GM12878 (cell line): ENCODE results near the gene TMEM252. TPM values are rescaled to one million over a fixed set of nuclear protein-coding genes. Genes with fewer than 3 reads are reported as not detected.

Experiments used
- ATAC-seq: fragments of 200-7000 bp; cut with Tn5 transposase; 3 replicates; pipeline ENCODE4 v1.9.1; 2020; ENCODE audit warnings: mild to moderate bottlenecking, moderate library complexity
- BruUV-seq: library from RNA; stranded (reverse); fragments of 400-500 nt; replicated peaks from 2 replicates; lab custom pipeline; 2021; lab: Mats Ljungman, UMichigan
- CTCF ChIA-PET: fragments of 300-600 bp; sonication (Branson Sonifier 250); formaldehyde crosslinking; extraction: SDS; loops from one replicate; lab custom pipeline; 2021; ENCODE audit warnings: inconsistent platforms; lab: Yijun Ruan, JAX
- POLR2A ChIA-PET: fragments of 350-600 bp; formaldehyde crosslinking; extraction: SDS; loops from one replicate; lab custom pipeline; 2021; ENCODE audit warnings: inconsistent platforms; lab: Charles Lee
- RAD21 ChIA-PET: fragments of 300-600 bp; sonication (Branson Sonifier 250); formaldehyde crosslinking; loops from one replicate; lab custom pipeline; 2023; ENCODE audit warnings: antibody characterized with exemption; ENCODE audit not compliant: unreplicated experiment; lab: Charles Lee
- SMC1A ChIA-PET: fragments of 300-600 bp; sonication (Branson Sonifier 250); formaldehyde crosslinking; loops from one replicate; lab custom pipeline; 2023; ENCODE audit not compliant: unreplicated experiment, uncharacterized antibody; lab: Charles Lee
- DNase-seq: peaks from one replicate; pipeline ENCODE4 v3.0.0-alpha.2; 2011; ENCODE audit warnings: low read depth, low spot score
- FAIRE-seq: peaks from 3 replicates; lab custom pipeline; 2011; peaks lifted over from hg19 to GRCh38; lab: Jason Lieb, UNC
- H2AFZ ChIP-seq: 2 replicates; pipeline ENCODE4 v1.6.0; 2011; ENCODE audit warnings: low read depth, low read length, control low read depth; ENCODE audit not compliant: control insufficient read depth
- H3K27ac ChIP-seq: 2 replicates; pipeline ENCODE4 v1.5.1; 2011; ENCODE audit warnings: control low read depth; ENCODE audit not compliant: control insufficient read depth, insufficient read depth
- H3K27me3 ChIP-seq, 2 experiments: replicated peaks in 1 of 2; 2 replicates each; pipeline versions ENCODE4 v1.6.0 to v1.6.1; 2011; ENCODE audit warnings: low read length in 1 of 2; ENCODE audit not compliant: control insufficient read depth in 2 of 2, insufficient read depth in 2 of 2
- H3K36me3 ChIP-seq, 2 experiments: 2 replicates each; pipeline ENCODE4 v1.5.1; 2011; ENCODE audit warnings: low read length in 1 of 2; ENCODE audit not compliant: control insufficient read depth in 2 of 2, insufficient read depth in 2 of 2
- H3K4me1 ChIP-seq: 2 replicates; pipeline ENCODE4 v1.6.1; 2011; ENCODE audit warnings: mild to moderate bottlenecking, low read length, moderate library complexity, mixed read lengths; ENCODE audit not compliant: control insufficient read depth, insufficient read depth
- H3K4me2 ChIP-seq: 2 replicates; pipeline ENCODE4 v1.6.0; 2011; ENCODE audit warnings: control low read depth; ENCODE audit not compliant: control insufficient read depth, insufficient read depth
- H3K4me3 ChIP-seq: fragments of 200-600 bp; sonication (generic); 2 replicates; pipeline ENCODE4 v1.5.1; 2016
- H3K79me2 ChIP-seq: 2 replicates; pipeline ENCODE4 v1.6.0; 2011; ENCODE audit warnings: low read length; ENCODE audit not compliant: control insufficient read depth, insufficient read depth
- H3K9ac ChIP-seq: 2 replicates; pipeline ENCODE4 v1.8.0; 2011; ENCODE audit warnings: low read length, control low read depth, mixed read lengths; ENCODE audit not compliant: control insufficient read depth, insufficient read depth
- H3K9me3 ChIP-seq: replicated peaks from 3 replicates; pipeline ENCODE4 v1.5.1; 2011; ENCODE audit warnings: mild to moderate bottlenecking, low read length; ENCODE audit not compliant: control insufficient read depth, insufficient read depth
- H4K20me1 ChIP-seq: 2 replicates; pipeline ENCODE4 v1.6.0; 2011; ENCODE audit not compliant: control insufficient read depth, insufficient read depth
- BRCA1 ChIP-seq: IDR thresholded peaks from 2 replicates; pipeline ENCODE4 v1.6.1; 2011; ENCODE audit warnings: low read depth, low read length, improper control_type of control experiment
- HDGF ChIP-seq: fragments of 450-650 bp; IDR thresholded peaks from 2 replicates; pipeline ENCODE4 v1.6.1; 2016; ENCODE audit warnings: antibody characterized with exemption
- NFIC ChIP-seq: IDR thresholded peaks from 2 replicates; pipeline ENCODE4 v1.6.1; 2012; ENCODE audit warnings: low read depth, mild to moderate bottlenecking, inconsistent platforms, low read length, moderate library complexity
- RBBP5 ChIP-seq: fragments of 200-600 bp; sonication (generic); conservative IDR thresholded peaks from 2 replicates; pipeline ENCODE4 v1.6.1; 2016
- SMAD5 ChIP-seq: IDR thresholded peaks from 2 replicates; pipeline ENCODE4 v1.6.1; 2016; ENCODE audit warnings: antibody characterized with exemption, low read depth
- STAT3 ChIP-seq: IDR thresholded peaks from 2 replicates; pipeline ENCODE4 v1.6.1; 2011; ENCODE audit warnings: low read depth, low read length, improper control_type of control experiment
- TCF12 ChIP-seq: IDR thresholded peaks from 2 replicates; pipeline ENCODE4 v1.6.1; 2011; ENCODE audit warnings: low read depth, mild to moderate bottlenecking, low read length
- ZNF207 ChIP-seq: fragments of 450-650 bp; IDR thresholded peaks from 2 replicates; pipeline ENCODE4 v1.6.1; 2014; ENCODE audit warnings: antibody characterized with exemption, mild to moderate bottlenecking, borderline replicate concordance
- ZNF622 ChIP-seq: fragments of 450-650 bp; IDR thresholded peaks from 2 replicates; pipeline ENCODE4 v1.6.1; 2017; ENCODE audit warnings: mild to moderate bottlenecking, inconsistent platforms
- ZZZ3 ChIP-seq: IDR thresholded peaks from 2 replicates; pipeline ENCODE4 v1.6.1; 2011; ENCODE audit warnings: low read depth; ENCODE audit not compliant: control insufficient read depth, insufficient read length
- WGBS: methylation state at CpG from one replicate; pipeline ENCODE4 v1.1.6; 2016; ENCODE audit warnings: low lambda C conversion rate; ENCODE audit not compliant: insufficient replicate concordance, insufficient coverage; ENCODE audit errors: missing lambda C conversion rate; 5-methylcytosine and 5-hydroxymethylcytosine counted together
- in situ Hi-C: fragments of 300-500 bp; cut with MboI; formaldehyde crosslinking; loops from 9 replicates; pipeline ENCODE4 v1.14.3; 2018; ENCODE audit warnings: mixed read lengths
- intact Hi-C: fragments of 100-400 bp; cut with micrococcal nuclease; formaldehyde crosslinking; loops from one replicate; pipeline ENCODE4 v1.14.2; 2022; ENCODE audit not compliant: unreplicated experiment
- polyA plus RNA-seq, 11 experiments: library from polyadenylated mRNA; depleted of rRNA in 4 of 11; unstranded in 6 of 11; stranded (reverse) in 5 of 11; fragments of >200 nt; fragmentation: Nextera tagmentation in 4 of 11; fragmentation: Illumina TruSeq in 1 of 11; extraction: Ambion mirVana in 4 of 11; extraction: Trizol in 1 of 11; gene quantifications; 1 replicate in 1 of 11; 2 replicates in 10 of 11; pipeline versions ENCODE4 v1.2.1 to v1.2.3, GENCODE V29; 2011 to 2016; ENCODE audit warnings: inconsistent platforms in 2 of 11, missing spikeins in 2 of 11, low read depth in 1 of 11
- total RNA-seq, 4 experiments: library from RNA; depleted of rRNA in 3 of 4; stranded (reverse); fragments of >200 nt in 3 of 4; fragmentation: Illumina TruSeq in 1 of 4; extraction: Trizol in 1 of 4; gene quantifications; 2 replicates each; pipeline versions ENCODE4 v1.2.1 to v1.2.3, GENCODE V29; 2013 to 2021
- TF ChIP-seq, protein P1 (sequence below): fragments of 450-650 bp; IDR thresholded peaks from 2 replicates; pipeline ENCODE4 v1.6.1; 2017; ENCODE audit warnings: mild to moderate bottlenecking
- TF ChIP-seq, protein P2 (sequence below): fragments of 450-650 bp; IDR thresholded peaks from 2 replicates; pipeline ENCODE4 v1.6.1; 2016; ENCODE audit warnings: mild to moderate bottlenecking

TMEM252 gene
- total and polyA plus RNA-seq, 10 of the 15 experiments (the other 5 are each of a cell fraction or from before 2014, with no cell fraction given): not detected

DNA sequence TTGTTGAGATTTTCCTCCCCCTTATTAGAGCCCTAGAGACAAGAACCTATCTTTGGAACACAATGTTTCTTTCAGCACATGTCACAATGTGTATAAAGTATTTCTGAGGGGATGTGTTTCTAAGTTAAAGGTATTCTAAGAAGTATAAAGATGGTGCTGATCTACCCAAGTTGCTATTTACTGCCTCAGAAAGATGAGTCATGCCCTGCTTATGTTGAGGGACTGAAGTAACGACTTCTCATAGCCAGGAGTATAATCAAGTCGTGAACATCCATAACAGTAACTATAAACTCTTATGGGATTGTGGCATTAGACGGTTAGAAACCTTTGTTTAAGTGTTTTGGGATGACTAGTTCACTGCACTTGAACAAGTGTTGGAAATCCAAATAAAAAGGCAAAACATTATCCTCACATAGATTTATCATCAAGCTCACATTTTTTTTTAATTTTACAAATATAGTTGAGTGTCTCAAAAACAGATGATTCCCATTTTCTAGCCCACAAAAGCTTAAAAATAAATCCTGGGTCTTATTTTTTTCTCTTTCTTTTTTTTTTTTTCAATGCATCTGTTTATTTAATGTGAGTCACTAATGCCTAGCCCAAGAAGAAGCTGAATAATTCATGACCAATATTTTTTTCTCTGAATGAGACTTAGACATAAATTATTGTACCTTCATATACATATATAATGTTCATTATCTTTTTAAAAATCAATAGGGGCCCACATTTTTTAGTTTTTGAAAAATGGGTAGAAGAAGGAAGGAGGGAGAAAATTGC lies 12.2 kb upstream of the TMEM252 start (continued):
- TF ChIP-seq STAT3 (no peak), ZNF207 (no peak), NFIC (no peak), BRCA1 (no peak), SMAD5 (no peak), RBBP5 (no peak), HDGF (no peak), ZZZ3 (no peak), TCF12 (no peak)
- TF ChIP-seq, protein P1, sequence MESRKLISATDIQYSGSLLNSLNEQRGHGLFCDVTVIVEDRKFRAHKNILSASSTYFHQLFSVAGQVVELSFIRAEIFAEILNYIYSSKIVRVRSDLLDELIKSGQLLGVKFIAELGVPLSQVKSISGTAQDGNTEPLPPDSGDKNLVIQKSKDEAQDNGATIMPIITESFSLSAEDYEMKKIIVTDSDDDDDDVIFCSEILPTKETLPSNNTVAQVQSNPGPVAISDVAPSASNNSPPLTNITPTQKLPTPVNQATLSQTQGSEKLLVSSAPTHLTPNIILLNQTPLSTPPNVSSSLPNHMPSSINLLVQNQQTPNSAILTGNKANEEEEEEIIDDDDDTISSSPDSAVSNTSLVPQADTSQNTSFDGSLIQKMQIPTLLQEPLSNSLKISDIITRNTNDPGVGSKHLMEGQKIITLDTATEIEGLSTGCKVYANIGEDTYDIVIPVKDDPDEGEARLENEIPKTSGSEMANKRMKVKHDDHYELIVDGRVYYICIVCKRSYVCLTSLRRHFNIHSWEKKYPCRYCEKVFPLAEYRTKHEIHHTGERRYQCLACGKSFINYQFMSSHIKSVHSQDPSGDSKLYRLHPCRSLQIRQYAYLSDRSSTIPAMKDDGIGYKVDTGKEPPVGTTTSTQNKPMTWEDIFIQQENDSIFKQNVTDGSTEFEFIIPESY: no peak

DNA sequence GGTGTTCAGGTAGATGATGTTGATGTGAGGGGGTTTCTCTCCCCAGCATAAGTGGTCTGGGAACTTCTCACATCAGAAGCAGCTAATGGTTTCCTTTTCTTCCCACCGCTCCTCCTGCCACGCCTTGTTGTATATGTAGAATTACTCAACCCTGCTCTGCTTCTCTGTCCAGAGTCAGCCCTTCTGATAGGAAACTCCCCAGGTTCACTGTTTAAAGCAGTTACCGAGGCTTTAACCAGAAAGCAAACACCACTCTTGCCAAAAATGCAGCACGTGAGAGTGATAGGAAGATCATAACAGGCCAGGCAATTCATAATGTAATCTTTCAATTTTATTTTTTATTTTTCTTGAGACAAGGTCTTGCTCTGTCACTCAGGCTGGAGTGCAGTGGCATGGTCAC lies 10.5 kb upstream of the TMEM252 start:
- ChIA-PET RAD21 (interaction anchor here (1.1 kb wide), 1 partner anchor 17 kb away, joined by 3 read pairs; no protein-coding TSS in a partner anchor), CTCF (interaction anchor here (1.3 to 2.0 kb wide), 3 partner anchors 9 to 133 kb away, joined by 3 to 8 read pairs (median 8); no protein-coding TSS in a partner anchor), SMC1A (interaction anchor here (0.6 to 1.1 kb wide), 3 partner anchors 8 to 24 kb away, joined by 3 to 4 read pairs (median 3); no protein-coding TSS in a partner anchor), POLR2A (no interaction called here)
- in situ Hi-C loops: loop anchor here (25.0 kb wide), 1 partner anchor 189 kb away; the partner anchor contains the start of gene PGM5
- TF ChIP-seq, protein P2, sequence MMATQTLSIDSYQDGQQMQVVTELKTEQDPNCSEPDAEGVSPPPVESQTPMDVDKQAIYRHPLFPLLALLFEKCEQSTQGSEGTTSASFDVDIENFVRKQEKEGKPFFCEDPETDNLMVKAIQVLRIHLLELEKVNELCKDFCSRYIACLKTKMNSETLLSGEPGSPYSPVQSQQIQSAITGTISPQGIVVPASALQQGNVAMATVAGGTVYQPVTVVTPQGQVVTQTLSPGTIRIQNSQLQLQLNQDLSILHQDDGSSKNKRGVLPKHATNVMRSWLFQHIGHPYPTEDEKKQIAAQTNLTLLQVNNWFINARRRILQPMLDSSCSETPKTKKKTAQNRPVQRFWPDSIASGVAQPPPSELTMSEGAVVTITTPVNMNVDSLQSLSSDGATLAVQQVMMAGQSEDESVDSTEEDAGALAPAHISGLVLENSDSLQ: peak; percentile 41; the same call in 1 of the 2 replicates
- TF ChIP-seq ZNF622: no peak
- H3K4me1 ChIP-seq: peaks cover 17% of the 10 kb centered on the region
- no peak overlapping the region for H3K4me3 ChIP-seq
- H3K9me3 ChIP-seq: no peaks in the 10 kb centered on the region
- no peaks in the 10 kb centered on the region for H3K36me3 ChIP-seq
- no peak overlapping the region for H3K9ac ChIP-seq
- no peak overlapping the region for H3K4me2 ChIP-seq
- H4K20me1 ChIP-seq: no peaks in the 10 kb centered on the region
- peaks cover 0 to 1% of the 10 kb centered on the region in 2 experiments; a peak in 2 of 4 replicates for H3K27me3 ChIP-seq
- intact Hi-C loops: no loop called here
- ATAC-seq (no peak), DNase-seq (peak; percentile 12), FAIRE-seq (no peak)
- 19% methylated on average over 4 of the region's 4 CpGs for WGBS
- BruUV-seq: no TSS peak
- no peak overlapping the region for H2AFZ ChIP-seq
- no peaks in the 10 kb centered on the region for H3K79me2 ChIP-seq
- no peak overlapping the region for H3K27ac ChIP-seq
